HepG2 (cell line): ENCODE data around the gene BAHD1. TPM values are rescaled to one million over a fixed set of nuclear protein-coding genes. Genes with fewer than 3 reads are reported as not detected.

Experiments used
- ATAC-seq: fragments of 200-7000 bp; cut with Tn5 transposase; 3 replicates; pipeline ENCODE4 v1.9.1; 2020; ENCODE audit warnings: mild to moderate bottlenecking, moderate library complexity
- BruUV-seq: library from RNA; stranded (reverse); fragments of 400-500 nt; replicated peaks from 2 replicates; lab custom pipeline; 2021; lab: Mats Ljungman, UMichigan
- CTCF ChIA-PET: fragments of 300-600 bp; formaldehyde crosslinking; extraction: SDS; loops from one replicate; lab custom pipeline; 2021; ENCODE audit warnings: low total read pairs, inconsistent platforms, low intra/inter-chr PET ratio; lab: Yijun Ruan, JAX
- POLR2A ChIA-PET: fragments of 350-600 bp; sonication (Branson Sonifier 250); formaldehyde crosslinking; loops from one replicate; lab custom pipeline; 2020; ENCODE audit warnings: antibody characterized with exemption, inconsistent platforms; lab: Yijun Ruan, JAX
- DNase-seq: peaks from one replicate; pipeline ENCODE4 v3.0.0-alpha.2; 2015; ENCODE audit warnings: low spot score
- FAIRE-seq: peaks from 3 replicates; lab custom pipeline; 2011; peaks lifted over from hg19 to GRCh38; lab: Jason Lieb, UNC
- H2AFZ ChIP-seq: one replicate; pipeline ENCODE4 v1.6.1; 2011; ENCODE audit warnings: low read length, inconsistent platforms
- H3K27ac ChIP-seq: fragments of 300-600 bp; 3 replicates; pipeline ENCODE4 v1.8.0; 2011; ENCODE audit warnings: mixed run types, mild to moderate bottlenecking, mixed read lengths, low read length, inconsistent platforms; ENCODE audit not compliant: insufficient read depth; ENCODE audit errors: extremely low read length
- H3K27me3 ChIP-seq, 2 experiments: fragments of 200-600 bp in 1 of 2; 2 replicates in 1 of 2; 3 replicates in 1 of 2; pipeline versions ENCODE4 v1.6.0 to v1.8.0; 2011; ENCODE audit warnings: low read length in 2 of 2, mild to moderate bottlenecking in 2 of 2, moderate library complexity in 2 of 2, inconsistent platforms in 1 of 2; ENCODE audit not compliant: insufficient read depth in 2 of 2, control insufficient read depth in 1 of 2
- H3K36me3 ChIP-seq, 2 experiments: fragments of 200-600 bp in 1 of 2; replicated peaks in 1 of 2; 2 replicates in 1 of 2; 3 replicates in 1 of 2; pipeline versions ENCODE4 v1.5.1 to v1.8.0; 2011; ENCODE audit warnings: low read length in 2 of 2, inconsistent platforms in 1 of 2; ENCODE audit not compliant: insufficient read depth in 2 of 2, control insufficient read depth in 1 of 2
- H3K4me1 ChIP-seq: 2 replicates; pipeline ENCODE4 v1.5.1; 2012; ENCODE audit warnings: low read length, inconsistent platforms; ENCODE audit not compliant: insufficient read depth
- H3K4me2 ChIP-seq: 2 replicates; pipeline ENCODE4 v1.6.0; 2011; ENCODE audit warnings: low read depth, low read length, inconsistent platforms
- H3K4me3 ChIP-seq, 3 experiments: fragments of 200-600 bp in 1 of 3; sonication (generic), shearing (Covaris generic) in 1 of 3; replicated peaks in 1 of 3; 2 replicates each; pipeline ENCODE4 v1.5.1; 2011 to 2016; ENCODE audit warnings: low read length in 3 of 3, inconsistent platforms in 2 of 3, low read depth in 2 of 3, mild to moderate bottlenecking in 2 of 3, control low read depth in 1 of 3, mixed read lengths in 1 of 3; ENCODE audit not compliant: insufficient read depth in 1 of 3
- H3K79me2 ChIP-seq: one replicate; pipeline ENCODE4 v1.6.1; 2011; ENCODE audit warnings: low read length, inconsistent platforms; ENCODE audit not compliant: insufficient read depth
- H3K9ac ChIP-seq: 2 replicates; pipeline ENCODE4 v1.6.0; 2011; ENCODE audit warnings: mild to moderate bottlenecking, low read depth, low read length, inconsistent platforms; ENCODE audit not compliant: insufficient read depth
- H3K9me3 ChIP-seq: 2 replicates; pipeline ENCODE4 v1.5.1; 2012; ENCODE audit warnings: mild to moderate bottlenecking, low read length
- H4K20me1 ChIP-seq: 2 replicates; pipeline ENCODE4 v1.6.0; 2011; ENCODE audit warnings: inconsistent platforms, mild to moderate bottlenecking, low read length, moderate library complexity; ENCODE audit not compliant: insufficient read depth
- ARNTL ChIP-seq: sonication (generic); formaldehyde crosslinking; IDR thresholded peaks from 2 replicates; pipeline ENCODE4 v1.4.0; 2020; ENCODE audit warnings: mild to moderate bottlenecking, missing genetic modification reagents
- CEBPB ChIP-seq: IDR thresholded peaks from 2 replicates; pipeline ENCODE4 v1.6.1; 2011; ENCODE audit warnings: low read depth, low read length, improper control_type of control experiment, borderline replicate concordance
- ELF3 ChIP-seq: IDR thresholded peaks from 2 replicates; pipeline ENCODE4 v1.6.1; 2016; ENCODE audit warnings: missing genetic modification reagents, missing compliant biosample characterization
- FUBP1 ChIP-seq: sonication (generic); formaldehyde crosslinking; IDR thresholded peaks from 2 replicates; pipeline ENCODE4 v1.5.1; 2020; ENCODE audit warnings: missing genetic modification reagents, mild to moderate bottlenecking, borderline replicate concordance
- MAFK ChIP-seq, 2 experiments: IDR thresholded peaks in 1 of 2; conservative IDR thresholded peaks in 1 of 2; 2 replicates each; pipeline ENCODE4 v1.6.1; 2011; ENCODE audit warnings: improper control_type of control experiment in 2 of 2, low read length in 2 of 2
- NFE2 ChIP-seq: sonication (generic); formaldehyde crosslinking; IDR thresholded peaks from 2 replicates; pipeline ENCODE4 v1.4.0; 2020; ENCODE audit warnings: missing genetic modification reagents
- NFE2L2 ChIP-seq: fragments of 150-350 bp; IDR thresholded peaks from 2 replicates; pipeline ENCODE4 v1.6.1; 2014; ENCODE audit warnings: low read length
- PPARG ChIP-seq: conservative IDR thresholded peaks from 2 replicates; pipeline ENCODE4 v1.6.1; 2016; ENCODE audit warnings: missing biosample characterization, missing genetic modification reagents
- ZBTB8A ChIP-seq: sonication (generic); formaldehyde crosslinking; IDR thresholded peaks from 2 replicates; pipeline ENCODE4 v1.4.0; 2020; ENCODE audit warnings: mild to moderate bottlenecking, low read depth, missing genetic modification reagents, borderline replicate concordance
- WGBS: methylation state at CpG from one replicate; pipeline ENCODE4 v1.1.6; 2017; ENCODE audit warnings: low lambda C conversion rate; 5-methylcytosine and 5-hydroxymethylcytosine counted together
- in situ Hi-C: cut with HindIII; loops from 2 replicates; pipeline ENCODE4 v1.10.0; 2017; ENCODE audit warnings: low pct_unique_long_range_greater_than_20kb; ENCODE audit not compliant: extremely low pct_ligation_motif_present
- intact Hi-C: fragments of 100-400 bp; cut with micrococcal nuclease; formaldehyde crosslinking; loops from one replicate; pipeline ENCODE4 v1.10.0; 2022; ENCODE audit not compliant: unreplicated experiment
- polyA plus RNA-seq, 8 experiments: library from polyadenylated mRNA; depleted of rRNA in 3 of 8; stranded (reverse) in 7 of 8; unstranded in 1 of 8; fragments of >200 nt; fragmentation: Illumina TruSeq in 4 of 8; extraction: Trizol in 4 of 8; gene quantifications; 2 replicates each; pipeline versions ENCODE4 v1.2.1 to v1.2.3, GENCODE V29; 2011 to 2016; ENCODE audit warnings: low read depth in 4 of 8, missing spikeins in 1 of 8, mixed read lengths in 1 of 8; ENCODE audit not compliant: insufficient read depth in 1 of 8
- total RNA-seq, 5 experiments: library from RNA; depleted of rRNA; stranded (reverse); fragments of >200 nt; fragmentation: Illumina TruSeq; extraction: Trizol; gene quantifications; 2 replicates each; pipeline ENCODE4 v1.2.3, GENCODE V29; 2016; ENCODE audit warnings: low read depth in 1 of 5

The BAHD1 gene
- total and polyA plus RNA-seq, 2 of the 13 experiments (the other 11 are each of a cell fraction or from before 2014, with no cell fraction given), result 3.3 to 8.7 TPM

DNA sequence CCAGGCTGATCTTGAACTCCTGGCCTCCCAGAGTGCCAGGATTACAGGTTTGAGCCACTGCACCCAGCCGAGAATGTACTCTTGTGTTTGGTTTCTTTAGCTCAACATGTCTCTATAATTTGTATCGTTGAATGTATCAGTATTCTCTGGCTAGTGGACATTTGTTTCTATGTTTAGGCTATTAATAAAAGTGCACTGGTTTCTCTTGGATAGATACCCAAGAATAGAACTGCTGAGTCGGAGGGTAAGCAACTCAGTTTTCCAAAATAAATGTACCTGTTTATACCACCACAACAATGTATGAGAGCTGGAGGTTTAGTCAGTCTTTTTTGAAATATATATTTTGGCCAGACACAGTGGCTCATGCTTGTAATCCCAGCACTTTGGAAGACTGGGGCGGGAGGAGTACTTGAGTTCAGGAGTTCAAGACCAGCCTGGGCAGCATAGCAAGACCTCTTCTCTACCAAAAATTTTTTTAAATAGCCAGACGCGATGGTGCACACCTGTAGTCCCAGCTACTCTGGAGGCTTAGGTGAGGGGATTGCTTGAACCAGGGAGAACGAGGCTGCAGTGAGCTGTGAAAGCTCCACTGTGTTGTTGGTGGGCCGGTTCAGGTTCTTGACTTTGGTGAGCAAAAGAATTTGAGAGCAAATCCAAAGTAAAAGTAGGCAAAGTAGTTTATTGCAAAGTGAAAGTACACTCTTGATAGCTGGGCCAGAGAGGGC lies 42.9 kb upstream of the BAHD1 start:
- no peaks in the 10 kb centered on the region for H3K9me3 ChIP-seq
- no peak overlapping the region for H3K4me3 ChIP-seq
- WGBS, result 87% methylated on average over 8 of the region's 8 CpGs
- no peak overlapping the region for H3K9ac ChIP-seq
- no peak overlapping the region for H3K27ac ChIP-seq
- DNase-seq (no peak), FAIRE-seq (no peak), ATAC-seq (no peak)
- H4K20me1 ChIP-seq, result no peaks in the 10 kb centered on the region
- H3K36me3 ChIP-seq, result peaks cover 3 to 11% of the 10 kb centered on the region in 2 experiments; a peak in 3 of 5 replicates
- no peaks in the 10 kb centered on the region for H3K27me3 ChIP-seq
- in situ Hi-C loops (no loop called here), intact Hi-C loops (no loop called here)
- H2AFZ ChIP-seq, result no peak overlapping the region
- CTCF ChIA-PET, result no interaction called here
- H3K4me2 ChIP-seq, result no peak overlapping the region
- no peaks in the 10 kb centered on the region for H3K4me1 ChIP-seq
- H3K79me2 ChIP-seq, result no peaks in the 10 kb centered on the region
- no TSS peak for BruUV-seq
- TF ChIP-seq ARNTL, result no peak
- 0 out of 4 replicates have a peak, but pooled peaks of 1 of the 2 experiments have one; percentile 6 for TF ChIP-seq MAFK (conservative IDR thresholded peaks at IDR 0.05 in 1 of 2, IDR thresholded peaks at IDR 0.05 in 1 of 2; ENCODE audit: low read length in 2 of 2)
- TF ChIP-seq PPARG (CRISPR knock-in tag), result no peak
- POLR2A ChIA-PET, result interaction anchor here (0.7 to 2.0 kb wide), 3 partner anchors 8 to 118 kb away, joined by 3 to 12 read pairs (median 6); partner anchors contain the start of gene IVD

GRCh38 chr15:40398413-40398873 lies 42.3 kb upstream of the BAHD1 start:
- H3K79me2 ChIP-seq, result no peaks in the 10 kb centered on the region
- BruUV-seq, result no TSS peak
- no peaks in the 10 kb centered on the region for H3K27me3 ChIP-seq
- no peaks in the 10 kb centered on the region for H3K4me1 ChIP-seq
- ChIA-PET POLR2A (interaction anchor here (2.0 kb wide), 1 partner anchor 9 kb away, joined by 12 read pairs; no protein-coding TSS in a partner anchor), CTCF (no interaction called here)
- in situ Hi-C loops (no loop called here), intact Hi-C loops (no loop called here)
- H4K20me1 ChIP-seq, result no peaks in the 10 kb centered on the region
- WGBS, result 52% methylated on average over 4 of the region's 4 CpGs
- H3K9me3 ChIP-seq, result no peaks in the 10 kb centered on the region
- no peak overlapping the region for H3K27ac ChIP-seq
- H3K36me3 ChIP-seq, result peaks cover 3 to 5% of the 10 kb centered on the region in 2 experiments; a peak in 3 of 5 replicates
- DNase-seq, result no peak
- no peak overlapping the region for H3K4me2 ChIP-seq
- no peak overlapping the region for H3K4me3 ChIP-seq
- no peak overlapping the region for H3K9ac ChIP-seq
- ATAC-seq, result no peak
- no peak for FAIRE-seq
- H2AFZ ChIP-seq, result no peak overlapping the region
- TF ChIP-seq NFE2, result no peak
- TF ChIP-seq ELF3 (CRISPR knock-in tag), result no peak
- TF ChIP-seq ZBTB8A (CRISPR knock-in tag), result no peak
- no peak for TF ChIP-seq NFE2L2
- TF ChIP-seq CEBPB, result no peak
- TF ChIP-seq FUBP1 (CRISPR knock-in tag), result no peak
